NCI-H524 treated with DMSO at 0.1 percent for 48 hours (cell line): Measurements from ENCODE around the gene BRINP1.

Experiments used
- DNase-seq: peaks from one replicate; lab custom pipeline; 2025; lab: John Stamatoyannopoulos, UW

Gene BRINP1

GRCh38 chr9:119126040-119126439 lies 243.2 kb downstream of the BRINP1 start:
- peak; percentile 32 for DNase-seq

- DNase-seq = no peak
Measured at GRCh38 chr9:119121899-119122298, 247.3 kb downstream of the BRINP1 start.

DNA sequence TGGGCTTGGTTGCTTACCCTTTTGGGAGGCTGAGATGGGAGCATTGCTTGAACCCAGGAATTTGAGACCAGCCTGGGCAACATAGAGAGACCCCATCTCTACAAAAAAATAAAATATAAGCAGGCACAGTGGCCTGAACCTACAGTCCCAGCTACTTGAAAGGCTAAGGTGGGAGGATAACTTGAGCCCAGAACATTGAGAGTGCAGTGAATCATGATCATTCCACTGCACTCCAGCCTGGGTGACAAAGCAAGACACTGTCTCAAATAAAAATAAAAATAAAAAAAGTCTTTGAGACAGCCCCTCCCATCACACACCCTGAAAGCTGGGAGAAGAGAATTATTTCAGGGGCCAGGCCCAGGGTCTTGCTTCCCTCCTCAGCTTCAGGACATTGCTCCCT lies 251.8 kb downstream of the BRINP1 start:
- no peak for DNase-seq
